Fibroblast of lung (primary cell): ENCODE results near the gene TEX35. TPM values are rescaled to one million over a fixed set of nuclear protein-coding genes. Genes with fewer than 3 reads are reported as not detected.

Experiments
- DNase-seq, 2 donors: peaks; one replicate each; pipeline versions ENCODE4 v3.0.0 to v3.0.0-alpha.2; 2010; ENCODE audit warnings: low read depth in 2 of 2
- H2AFZ ChIP-seq: 2 replicates; pipeline ENCODE4 v1.5.1; 2012; ENCODE audit warnings: low read length, control low read depth, inconsistent platforms
- H3K27ac ChIP-seq: 2 replicates; pipeline ENCODE4 v1.5.1; 2011; ENCODE audit warnings: low read length, control low read depth; ENCODE audit not compliant: insufficient read depth
- H3K27me3 ChIP-seq: 2 replicates; pipeline ENCODE4 v1.5.1; 2011; ENCODE audit warnings: mild to moderate bottlenecking, low read length; ENCODE audit not compliant: control insufficient read depth, insufficient read depth
- H3K36me3 ChIP-seq: 2 replicates; pipeline ENCODE4 v1.5.1; 2011; ENCODE audit warnings: low read length; ENCODE audit not compliant: control insufficient read depth, insufficient read depth
- H3K4me1 ChIP-seq: 2 replicates; pipeline ENCODE4 v1.5.1; 2011; ENCODE audit warnings: low read length; ENCODE audit not compliant: control insufficient read depth, insufficient read depth; ENCODE audit errors: extremely low read depth
- H3K4me2 ChIP-seq: 2 replicates; pipeline ENCODE4 v1.5.1; 2011; ENCODE audit warnings: low read length, control low read depth; ENCODE audit not compliant: insufficient read depth; ENCODE audit errors: extremely low read depth
- H3K4me3 ChIP-seq, 4 experiments: fragments of 200-600 bp in 1 of 4; sonication (generic) in 1 of 4; replicated peaks in 1 of 4; 2 replicates each; pipeline ENCODE4 v1.5.1; 2011 to 2016; ENCODE audit warnings: low read length in 4 of 4, low read depth in 3 of 4, mild to moderate bottlenecking in 3 of 4, control low read depth in 2 of 4, inconsistent platforms in 1 of 4, mixed read lengths in 1 of 4; ENCODE audit not compliant: insufficient read depth in 1 of 4; ENCODE audit errors: control extremely low read depth in 1 of 4
- H3K79me2 ChIP-seq: 2 replicates; pipeline ENCODE4 v1.5.1; 2012; ENCODE audit warnings: mild to moderate bottlenecking, low read length, inconsistent platforms; ENCODE audit not compliant: control insufficient read depth, insufficient read depth
- H3K9ac ChIP-seq: 2 replicates; pipeline ENCODE4 v1.5.1; 2011; ENCODE audit warnings: mild to moderate bottlenecking, low read length, control low read depth; ENCODE audit not compliant: insufficient read depth
- H3K9me3 ChIP-seq: 2 replicates; pipeline ENCODE4 v1.5.1; 2012; ENCODE audit warnings: low read depth, low read length; ENCODE audit not compliant: control insufficient read depth, insufficient read depth
- H4K20me1 ChIP-seq: 2 replicates; pipeline ENCODE4 v1.5.1; 2011; ENCODE audit warnings: low read length; ENCODE audit not compliant: control insufficient read depth, insufficient read depth; ENCODE audit errors: extremely low read depth
- CTCF ChIP-seq, 2 donors: IDR thresholded peaks in 1 of 2; conservative IDR thresholded peaks in 1 of 2; 1 replicate in 1 of 2; 2 replicates in 1 of 2; pipeline ENCODE4 v1.5.1; 2011 to 2012; ENCODE audit warnings: low read length in 2 of 2, control low read depth in 1 of 2, inconsistent platforms in 1 of 2, low read depth in 1 of 2, mild to moderate bottlenecking in 1 of 2
- EZH2 ChIP-seq: IDR thresholded peaks from 2 replicates; pipeline ENCODE4 v1.5.1; 2012; ENCODE audit warnings: low read length, control low read depth, mild to moderate bottlenecking; ENCODE audit errors: missing control alignments
- polyA plus RNA-seq, 2 donors: library from polyadenylated mRNA; depleted of rRNA in 1 of 2; stranded (reverse) in 1 of 2; unstranded in 1 of 2; fragments of >200 nt; gene quantifications; 2 replicates each; pipeline ENCODE4 v1.2.1, GENCODE V29; 2011 to 2012; ENCODE audit warnings: missing spikeins in 1 of 2
- total RNA-seq: library from RNA; depleted of rRNA; stranded (reverse); fragments of >200 nt; gene quantifications from 2 replicates; pipeline ENCODE4 v1.2.1, GENCODE V29; 2014

The TEX35 gene
- total and polyA plus RNA-seq, 2 donors (not counting 1 experiment from before 2014, with no cell fraction given): 0.24 TPM; not detected in 1

GRCh38 chr1:178540646-178541045 lies 27.7 kb downstream of the TEX35 start:
- H4K20me1 ChIP-seq: no peaks in the 10 kb centered on the region
- H3K27ac ChIP-seq: peak overlapping the region; percentile 26
- no peak overlapping the region for H2AFZ ChIP-seq
- DNase-seq: peak; percentile 66 to 79
- no peak overlapping the region for H3K4me3 ChIP-seq
- no peaks in the 10 kb centered on the region for H3K27me3 ChIP-seq
- H3K36me3 ChIP-seq: peaks cover 2% of the 10 kb centered on the region
- H3K4me2 ChIP-seq: peak overlapping the region; percentile 38
- no peaks in the 10 kb centered on the region for H3K9me3 ChIP-seq
- H3K79me2 ChIP-seq: peaks cover 18% of the 10 kb centered on the region
- no peak for TF ChIP-seq EZH2
- TF ChIP-seq CTCF (conservative IDR thresholded peaks at IDR 0.05 in 1 of 2, IDR thresholded peaks at IDR 0.05 in 1 of 2; ENCODE audit: low read depth in 1 of 2, low read length in 2 of 2): no peak
- peaks cover 46% of the 10 kb centered on the region for H3K4me1 ChIP-seq
- H3K9ac ChIP-seq: no peak overlapping the region

- TF ChIP-seq EZH2: no peak
- TF ChIP-seq CTCF (conservative IDR thresholded peaks at IDR 0.05 in 1 of 2, IDR thresholded peaks at IDR 0.05 in 1 of 2; ENCODE audit: low read depth in 1 of 2, low read length in 2 of 2): no peak
- Histone ChIP-seq H2AFZ (no peak overlapping the region), H3K9ac (no peak overlapping the region), H3K4me3 (no peak overlapping the region), H3K79me2 (peaks cover 20% of the 10 kb centered on the region), H3K4me1 (peaks cover 44% of the 10 kb centered on the region), H3K27me3 (no peaks in the 10 kb centered on the region), H3K4me2 (no peak overlapping the region), H3K27ac (no peak overlapping the region), H4K20me1 (no peaks in the 10 kb centered on the region), H3K36me3 (peaks cover 2% of the 10 kb centered on the region), H3K9me3 (no peaks in the 10 kb centered on the region)
- DNase-seq: no peak
Observed at GRCh38 chr1:178541379-178541778, 28.5 kb downstream of the TEX35 start.

- no peaks in the 10 kb centered on the region for H4K20me1 ChIP-seq
- no peaks in the 10 kb centered on the region for H3K9me3 ChIP-seq
- peak overlapping the region; percentile 99 for H3K4me2 ChIP-seq
- H3K27ac ChIP-seq: peak overlapping the region; percentile 63
- peaks cover 40% of the 10 kb centered on the region for H3K4me1 ChIP-seq
- H3K79me2 ChIP-seq: peaks cover 20% of the 10 kb centered on the region
- peak overlapping the region; percentile 59 for H3K9ac ChIP-seq
- peak overlapping the region; percentile 98 for H2AFZ ChIP-seq
- DNase-seq: peak; percentile 6 to 7
- peaks cover 3% of the 10 kb centered on the region for H3K36me3 ChIP-seq
- peak overlapping the region; percentile 64 to 80 (median 73) for H3K4me3 ChIP-seq
- TF ChIP-seq CTCF (conservative IDR thresholded peaks at IDR 0.05 in 1 of 2, IDR thresholded peaks at IDR 0.05 in 1 of 2; ENCODE audit: low read depth in 1 of 2, low read length in 2 of 2): no peak
- no peak for TF ChIP-seq EZH2
- no peaks in the 10 kb centered on the region for H3K27me3 ChIP-seq
Observed at GRCh38 chr1:178541829-178542553, 29.1 kb downstream of the TEX35 start.
